ENCODE measurements around the gene USP15.

Gene USP15

GRCh38 chr12:62285284-62285683 is 25.1 kb downstream of the USP15 start:
- DNase-seq, result no peak

DNA sequence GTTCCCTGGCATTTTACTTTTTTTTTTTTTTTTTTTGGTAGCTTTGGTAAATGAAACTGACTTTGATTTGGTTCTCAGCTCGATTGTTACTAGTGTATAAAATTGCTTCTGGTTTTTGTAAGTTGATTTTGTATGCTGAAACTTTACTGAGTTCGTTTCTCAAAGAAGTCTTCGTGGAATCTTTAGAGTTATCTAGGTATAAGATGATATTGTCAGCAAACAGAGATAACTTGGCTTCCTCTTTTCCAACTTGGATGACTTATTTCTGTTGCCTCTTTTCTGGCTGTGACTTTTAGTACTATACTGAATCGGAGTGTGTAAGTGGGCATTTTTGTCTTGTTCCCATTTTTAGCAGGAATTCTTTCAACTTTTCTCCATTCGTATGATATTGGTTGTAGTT is 28.1 kb downstream of the USP15 start:
- no peak for DNase-seq

GRCh38 chr12:62290846-62291245 is 30.6 kb downstream of the USP15 start:
- no peak for DNase-seq

GRCh38 chr12:62291864-62292760 is 31.9 kb downstream of the USP15 start:
- DNase-seq, result no peak

DNA sequence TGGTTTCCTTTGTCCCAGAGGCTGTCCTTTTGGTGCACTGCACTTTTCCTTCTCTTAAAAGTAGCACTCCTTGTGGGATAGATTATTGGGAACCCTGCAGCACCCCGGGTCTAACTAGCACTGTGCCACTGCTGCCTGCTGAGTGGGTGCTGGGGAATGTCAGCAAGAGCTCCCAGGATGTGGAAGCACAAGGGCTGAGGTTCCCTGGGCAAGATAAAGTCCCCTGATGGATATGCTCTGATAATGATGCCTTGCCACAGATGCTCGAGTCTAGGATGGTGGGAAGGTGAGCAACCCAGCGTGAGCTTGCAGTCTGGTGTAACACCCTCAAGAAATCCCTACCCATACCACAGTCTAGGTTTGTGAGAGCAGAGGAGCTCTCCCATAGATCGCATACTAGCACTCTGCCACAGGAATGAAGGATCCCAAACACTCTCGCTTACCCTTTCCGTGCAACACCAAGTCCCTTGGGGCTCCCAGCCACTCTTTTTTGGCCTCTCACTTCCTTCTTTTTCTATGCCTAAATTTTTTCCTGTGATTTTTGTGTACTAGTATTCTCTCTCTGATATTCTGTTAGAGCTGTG is 32.6 kb downstream of the USP15 start:
- no peak for DNase-seq

GRCh38 chr12:62294378-62294777 is 34.2 kb downstream of the USP15 start:
- DNase-seq, result no peak

GRCh38 chr12:62296001-62296400 is 35.8 kb downstream of the USP15 start:
- no peak for DNase-seq

GRCh38 chr12:62297321-62297720 is 37.1 kb downstream of the USP15 start:
- DNase-seq, result no peak

GRCh38 chr12:62299617-62300016 is 39.4 kb downstream of the USP15 start:
- no peak for DNase-seq

DNA sequence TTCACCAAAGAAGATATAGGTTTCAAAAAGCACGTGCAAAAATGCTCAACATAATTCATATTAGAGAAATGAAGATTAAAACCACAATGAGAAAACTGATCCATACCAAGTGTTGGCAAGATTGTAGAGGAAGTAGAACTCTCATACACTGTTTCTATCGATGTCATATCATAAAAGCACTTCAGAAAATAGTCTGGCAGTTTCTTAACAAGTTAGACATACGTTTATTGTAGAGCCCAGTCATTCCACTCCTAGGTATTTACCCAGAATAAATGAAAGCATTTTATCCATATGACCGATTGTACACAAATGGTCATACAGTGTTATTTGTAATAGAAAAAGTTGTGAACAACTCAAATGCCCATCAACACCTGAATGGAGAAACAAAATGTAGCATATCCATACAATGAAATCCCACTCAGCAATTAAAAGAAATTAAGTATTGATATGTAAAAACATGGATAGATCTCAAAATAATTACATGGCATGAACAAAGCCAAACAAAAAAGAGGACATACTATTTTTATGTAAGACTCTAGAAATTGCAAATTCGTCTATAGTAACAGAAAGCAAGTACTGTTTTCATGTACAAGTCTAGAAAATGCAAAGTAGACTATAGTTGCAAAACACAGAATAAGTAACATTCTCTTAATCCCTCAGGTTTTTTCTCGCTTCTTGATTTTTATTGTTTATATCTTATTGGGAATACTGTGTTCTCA is 41.0 kb downstream of the USP15 start:
- no peak for DNase-seq

DNA sequence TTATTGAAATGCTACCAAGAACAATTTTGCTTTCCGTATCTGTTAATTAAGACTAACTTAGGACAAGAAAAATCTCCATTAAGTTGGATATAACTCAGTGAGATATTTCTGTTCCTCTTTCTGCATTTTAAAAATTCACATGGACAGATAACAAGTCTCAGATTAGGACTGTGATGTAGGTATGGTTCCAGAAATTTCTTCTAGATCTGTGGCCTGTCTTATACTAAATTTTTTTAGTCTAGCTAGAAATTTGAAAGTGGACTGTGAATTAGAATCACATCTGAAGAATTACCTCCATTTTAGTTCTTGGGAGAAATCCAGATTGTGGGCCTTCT is 41.6 kb downstream of the USP15 start:
- no peak for DNase-seq

GRCh38 chr12:62304560-62304959 is 44.4 kb downstream of the USP15 start:
- no peak for DNase-seq

DNA sequence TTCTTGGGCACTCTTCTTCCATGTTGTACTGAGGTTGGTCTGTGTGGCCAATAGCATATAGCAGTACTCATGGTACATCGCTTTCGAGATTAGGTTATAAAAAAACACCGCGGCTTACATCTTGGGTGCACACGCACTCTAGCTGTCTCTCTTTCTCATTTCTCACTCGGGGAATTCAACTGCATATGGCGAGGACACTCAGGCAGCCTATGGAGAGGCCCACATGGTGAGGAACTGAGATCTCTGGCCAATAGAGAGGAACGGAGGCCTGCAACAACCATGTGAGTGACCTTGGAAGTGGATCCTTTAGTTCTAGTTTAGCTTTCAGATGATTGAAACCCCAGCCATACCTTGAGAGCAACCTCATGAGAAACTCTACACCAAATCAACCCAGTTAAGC is 45.6 kb downstream of the USP15 start:
- DNase-seq, result no peak

DNA sequence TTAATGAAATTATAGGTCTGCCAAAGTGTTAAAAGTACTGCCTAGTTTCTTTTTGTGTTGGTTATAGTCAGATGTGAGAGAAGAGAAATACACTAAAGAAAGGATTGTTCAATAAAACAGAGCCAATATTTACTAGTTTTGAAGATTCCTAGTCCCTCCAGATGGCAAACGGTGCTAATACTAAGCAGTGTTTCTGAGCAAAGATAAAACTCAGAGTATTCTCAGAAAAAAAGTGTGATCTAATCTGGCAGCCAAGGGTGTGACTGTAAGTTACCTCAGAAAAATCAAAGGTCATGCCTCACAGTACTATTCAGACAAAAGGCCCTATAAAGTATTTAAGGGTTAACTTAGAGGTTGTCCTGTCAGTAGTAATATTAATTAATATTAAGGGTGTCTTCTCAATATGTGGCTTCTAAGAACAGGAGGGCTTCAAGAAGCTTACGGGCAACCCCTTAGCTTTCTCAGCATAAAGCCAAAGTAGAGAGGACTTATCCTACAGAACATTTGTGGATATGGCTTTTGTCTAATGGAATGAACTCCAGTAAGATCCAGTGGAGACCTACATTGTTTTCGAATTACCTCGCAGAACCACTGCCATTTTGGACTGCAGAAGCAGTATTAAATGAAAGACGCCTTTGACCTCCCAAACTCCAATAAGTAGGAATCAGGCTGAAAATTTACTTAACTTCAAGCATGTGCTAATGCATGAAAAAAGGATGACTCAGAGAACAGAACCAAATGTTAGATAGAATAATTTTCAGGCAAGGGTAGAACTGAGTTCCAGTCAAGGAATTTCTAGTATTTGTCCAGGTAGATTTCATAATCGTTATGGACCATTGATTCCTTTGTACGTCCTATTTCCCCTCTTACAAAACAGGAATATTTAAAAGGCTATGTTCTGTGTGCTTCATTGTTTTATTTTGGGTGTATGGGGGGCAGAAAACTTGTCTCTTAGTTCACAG is 46.6 kb downstream of the USP15 start:
- no peak for DNase-seq

- DNase-seq, result no peak
Measured at GRCh38 chr12:62308201-62308600, 48.0 kb downstream of the USP15 start.

DNA sequence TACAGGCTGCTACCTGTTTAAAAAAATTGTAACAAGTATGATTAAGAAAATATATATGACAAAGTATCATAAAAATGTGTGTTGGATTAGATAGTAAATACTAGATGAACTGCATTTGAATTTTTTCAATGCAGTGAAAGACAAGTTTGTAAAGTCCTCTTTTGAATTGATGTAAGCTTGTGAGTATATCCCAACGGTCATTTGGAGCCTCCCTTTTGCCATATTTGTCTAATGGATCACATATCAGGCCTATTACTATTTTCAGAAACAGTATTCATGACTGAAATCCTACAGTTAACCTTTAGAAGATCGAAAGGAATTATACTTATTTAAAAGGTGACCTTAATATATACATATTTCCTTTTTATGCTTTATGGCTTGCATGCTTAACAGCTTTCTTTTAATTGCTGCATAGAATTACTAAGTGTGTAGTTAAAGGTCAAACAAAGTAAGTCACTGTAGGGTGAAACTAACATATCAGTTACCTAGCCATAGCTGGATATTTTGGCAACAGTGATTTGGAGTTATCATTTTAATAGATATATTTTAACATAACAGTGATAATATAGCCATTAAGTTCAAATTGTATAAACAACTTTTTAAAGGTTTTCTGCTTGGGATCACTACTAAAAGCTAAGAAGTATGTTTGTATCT is 53.6 kb downstream of the USP15 start:
- no peak for DNase-seq

DNA sequence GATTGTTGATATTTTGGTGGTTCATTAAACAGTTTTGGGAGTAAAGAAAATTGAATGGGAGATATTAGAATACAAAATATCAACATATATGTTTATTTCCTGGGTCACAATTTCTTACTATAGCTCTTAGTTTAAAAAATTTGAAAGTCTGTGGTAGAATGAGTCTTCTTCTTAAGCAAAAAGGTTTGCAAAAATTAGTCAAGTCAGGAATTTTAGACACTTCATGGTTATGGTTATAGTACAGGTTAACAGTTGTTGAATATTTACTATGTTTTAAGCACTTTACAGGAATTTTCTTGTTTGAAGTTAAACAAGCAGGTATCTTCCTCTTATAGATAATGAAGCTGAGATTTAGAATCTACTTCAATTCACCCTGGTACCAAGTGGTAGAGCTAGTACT is 56.8 kb downstream of the USP15 start:
- DNase-seq, result no peak

- no peak for DNase-seq
Measured at GRCh38 chr12:62319058-62319457, 58.9 kb downstream of the USP15 start.

DNA sequence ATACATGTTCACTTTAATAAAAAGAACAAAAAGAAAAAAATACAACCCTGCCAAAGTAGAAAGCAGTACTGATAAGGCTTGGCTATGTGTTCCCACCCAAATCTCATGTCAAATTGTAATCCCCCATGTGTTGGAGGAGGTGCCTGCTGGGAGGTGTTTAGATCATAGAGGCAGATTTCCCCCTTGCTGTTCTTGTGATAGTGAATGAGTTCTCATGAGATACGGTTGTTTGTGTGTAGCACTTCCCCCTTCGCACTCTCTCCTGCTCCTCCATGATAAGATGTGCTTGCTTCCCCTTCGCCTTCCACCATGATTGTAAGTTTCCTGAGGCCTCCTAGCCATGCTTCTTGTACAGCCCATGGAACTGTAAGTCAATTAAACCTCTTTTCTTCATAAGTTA is 59.9 kb downstream of the USP15 start:
- no peak for DNase-seq

GRCh38 chr12:62323386-62323785 is 63.2 kb downstream of the USP15 start:
- no peak for DNase-seq

DNA sequence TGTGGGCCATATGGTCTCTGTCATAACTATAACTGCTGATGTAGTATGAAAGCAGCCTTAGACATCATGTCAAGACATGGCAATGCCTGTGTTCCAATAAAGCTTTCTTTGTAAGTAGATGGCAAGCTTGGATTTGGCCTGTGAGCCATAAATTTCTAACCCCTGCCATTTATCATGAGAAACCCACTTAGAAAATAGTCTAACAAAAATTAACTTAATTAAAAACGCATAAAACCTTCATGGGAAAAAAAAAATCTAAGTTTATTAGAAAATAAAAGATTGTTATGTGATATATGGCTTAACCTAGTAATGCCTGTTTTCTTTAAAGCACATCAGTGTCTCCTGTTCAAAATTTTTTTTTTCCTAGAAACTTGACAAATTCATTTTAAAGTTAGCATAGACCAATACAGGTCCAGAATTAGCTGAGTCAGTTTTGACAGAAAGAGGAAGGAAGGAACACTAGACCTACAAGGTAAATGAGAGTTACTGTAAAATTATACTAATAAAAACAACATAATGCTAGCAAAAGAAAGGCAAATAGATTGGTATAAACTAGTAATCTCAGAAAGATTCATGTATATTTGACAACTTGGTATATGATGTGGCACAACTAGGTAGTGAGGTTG is 68.2 kb downstream of the USP15 start:
- no peak for DNase-seq

DNA sequence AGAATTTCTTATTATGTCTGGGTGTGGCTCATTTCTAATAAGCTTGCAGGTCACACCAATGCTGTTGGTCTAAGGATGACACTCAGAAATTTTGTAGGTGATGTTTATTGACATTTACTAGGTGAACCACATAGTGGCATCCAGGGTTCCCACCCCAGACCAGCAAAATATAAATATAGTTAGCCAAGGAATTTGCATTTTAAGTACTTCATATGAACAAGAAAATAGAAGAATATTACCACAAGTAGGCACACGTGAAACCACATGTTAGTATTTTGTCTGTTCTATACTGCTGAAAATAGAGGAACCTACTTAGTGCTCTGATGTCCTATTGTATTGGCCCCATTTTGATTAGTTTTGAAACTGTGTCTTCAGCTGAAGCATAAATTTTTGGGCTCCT is 71.1 kb downstream of the USP15 start:
- no peak for DNase-seq
